Measurements from ENCODE around the gene WASHC4. TPM values are rescaled to one million over a fixed set of nuclear protein-coding genes. Genes with fewer than 3 reads are reported as not detected.

WASHC4 gene
- total and polyA plus RNA-seq, 4 donors, result 11.5 to 86.2 (median 37.2) TPM

- H3K4me3 ChIP-seq (ENCODE audit: low read length in 2 of 2), result no peak overlapping the region
- H3K27ac ChIP-seq (ENCODE audit: low read depth in 1 of 2, low read length in 2 of 2), result no peak overlapping the region
- no peaks in the 10 kb centered on the region for H3K27me3 ChIP-seq (ENCODE audit: control insufficient read depth in 1 of 2, insufficient read depth in 2 of 2, low read length in 1 of 2)
- H3K9me3 ChIP-seq (ENCODE audit: control insufficient read depth, low read length), result peaks cover 1% of the 10 kb centered on the region
- no peak for ATAC-seq (ENCODE audit: low FRiP score)
- intact Hi-C loops (cut with DNase I), result no loop called here
- H3K36me3 ChIP-seq (ENCODE audit: control insufficient read depth in 1 of 2, insufficient read depth in 2 of 2, low read length in 1 of 2), result no peaks in the 10 kb centered on the region
- DNase-seq, result no peak
- no peaks in the 10 kb centered on the region for H3K4me1 ChIP-seq (ENCODE audit: control insufficient read depth in 1 of 2, insufficient read depth in 2 of 2, low read length in 2 of 2)
Measured at GRCh38 chr12:105102673-105103072, 4.9 kb upstream of the WASHC4 start.

GRCh38 chr12:105104762-105105161 lies 2.8 kb upstream of the WASHC4 start:
- ATAC-seq (ENCODE audit: low FRiP score), result no peak
- intact Hi-C loops (cut with DNase I), result no loop called here
- 88 to 94% methylated on average over 1 of the region's 1 CpG for WGBS, 2 donors

GRCh38 chr12:105106621-105107020 lies 910 bp upstream of the WASHC4 start:
- Histone ChIP-seq H3K4me3 (ENCODE audit: low read length in 2 of 2) (peak overlapping the region in 1 of 2 donors; percentile 46), H3K9me3 (ENCODE audit: control insufficient read depth, low read length) (no peaks in the 10 kb centered on the region), H3K27me3 (ENCODE audit: control insufficient read depth in 1 of 2, insufficient read depth in 2 of 2, low read length in 1 of 2) (no peaks in the 10 kb centered on the region), H3K4me1 (ENCODE audit: control insufficient read depth in 1 of 2, insufficient read depth in 2 of 2, low read length in 2 of 2) (no peaks in the 10 kb centered on the region), H3K27ac (ENCODE audit: low read depth in 1 of 2, low read length in 2 of 2) (no peak overlapping the region), H3K36me3 (ENCODE audit: control insufficient read depth in 1 of 2, insufficient read depth in 2 of 2, low read length in 1 of 2) (no peaks in the 10 kb centered on the region)
- DNase-seq (no peak), ATAC-seq (ENCODE audit: low FRiP score) (no peak)
- WGBS, 2 donors, result 49 to 55% methylated on average over 7 of the region's 7 CpGs
- intact Hi-C loops (cut with DNase I), result no loop called here

More at GRCh38 chr12:105104762-105105161, 2.8 kb upstream of the WASHC4 start:
- DNase-seq, result no peak
- Histone ChIP-seq H3K27ac (ENCODE audit: low read depth in 1 of 2, low read length in 2 of 2) (no peak overlapping the region), H3K27me3 (ENCODE audit: control insufficient read depth in 1 of 2, insufficient read depth in 2 of 2, low read length in 1 of 2) (no peaks in the 10 kb centered on the region), H3K4me3 (ENCODE audit: low read length in 2 of 2) (no peak overlapping the region), H3K9me3 (ENCODE audit: control insufficient read depth, low read length) (no peaks in the 10 kb centered on the region), H3K36me3 (ENCODE audit: control insufficient read depth in 1 of 2, insufficient read depth in 2 of 2, low read length in 1 of 2) (no peaks in the 10 kb centered on the region), H3K4me1 (ENCODE audit: control insufficient read depth in 1 of 2, insufficient read depth in 2 of 2, low read length in 2 of 2) (no peaks in the 10 kb centered on the region)

- intact Hi-C loops (cut with DNase I), result no loop called here
- peak overlapping the region; percentile 46 to 62 for H3K4me3 ChIP-seq (ENCODE audit: low read length in 2 of 2)
- no peaks in the 10 kb centered on the region for H3K9me3 ChIP-seq (ENCODE audit: control insufficient read depth, low read length)
- 0 to 1% methylated on average over 15 of the region's 15 CpGs for WGBS, 2 donors
- no peaks in the 10 kb centered on the region for H3K27me3 ChIP-seq (ENCODE audit: control insufficient read depth in 1 of 2, insufficient read depth in 2 of 2, low read length in 1 of 2)
- ATAC-seq (ENCODE audit: low FRiP score) (peak; percentile 64), DNase-seq (no peak)
- no peaks in the 10 kb centered on the region for H3K4me1 ChIP-seq (ENCODE audit: control insufficient read depth in 1 of 2, insufficient read depth in 2 of 2, low read length in 2 of 2)
- peak overlapping the region in 1 of 2 donors; percentile 2 for H3K27ac ChIP-seq (ENCODE audit: low read depth in 1 of 2, low read length in 2 of 2)
- H3K36me3 ChIP-seq (ENCODE audit: control insufficient read depth in 1 of 2, insufficient read depth in 2 of 2, low read length in 1 of 2), result no peaks in the 10 kb centered on the region
Measured at GRCh38 chr12:105107171-105107493, 399 bp upstream of the WASHC4 start.

- no peaks in the 10 kb centered on the region for H3K9me3 ChIP-seq (ENCODE audit: control insufficient read depth, low read length)
- peak overlapping the region in 1 of 2 donors; percentile 18 for H3K4me3 ChIP-seq (ENCODE audit: low read length in 2 of 2)
- no peak for ATAC-seq (ENCODE audit: low FRiP score)
- H3K27me3 ChIP-seq (ENCODE audit: control insufficient read depth in 1 of 2, insufficient read depth in 2 of 2, low read length in 1 of 2), result no peaks in the 10 kb centered on the region
- no peak overlapping the region for H3K27ac ChIP-seq (ENCODE audit: low read depth in 1 of 2, low read length in 2 of 2)
- no peaks in the 10 kb centered on the region for H3K36me3 ChIP-seq (ENCODE audit: control insufficient read depth in 1 of 2, insufficient read depth in 2 of 2, low read length in 1 of 2)
- 65 to 66% methylated on average over 13 of the region's 13 CpGs for WGBS, 2 donors
- intact Hi-C loops (cut with DNase I), result no loop called here
- no peaks in the 10 kb centered on the region for H3K4me1 ChIP-seq (ENCODE audit: control insufficient read depth in 1 of 2, insufficient read depth in 2 of 2, low read length in 2 of 2)
- no peak for DNase-seq
Measured at GRCh38 chr12:105109465-105110212, 2.1 kb downstream of the WASHC4 start.

GRCh38 chr12:105110851-105111250 lies 3.3 kb downstream of the WASHC4 start:
- Histone ChIP-seq H3K4me3 (ENCODE audit: low read length in 2 of 2) (no peak overlapping the region), H3K9me3 (ENCODE audit: control insufficient read depth, low read length) (no peaks in the 10 kb centered on the region), H3K4me1 (ENCODE audit: control insufficient read depth in 1 of 2, insufficient read depth in 2 of 2, low read length in 2 of 2) (no peaks in the 10 kb centered on the region), H3K27ac (ENCODE audit: low read depth in 1 of 2, low read length in 2 of 2) (no peak overlapping the region), H3K27me3 (ENCODE audit: control insufficient read depth in 1 of 2, insufficient read depth in 2 of 2, low read length in 1 of 2) (no peaks in the 10 kb centered on the region), H3K36me3 (ENCODE audit: control insufficient read depth in 1 of 2, insufficient read depth in 2 of 2, low read length in 1 of 2) (no peaks in the 10 kb centered on the region)
- ATAC-seq (ENCODE audit: low FRiP score) (no peak), DNase-seq (no peak)
- 63 to 72% methylated on average over 4 of the region's 4 CpGs for WGBS, 2 donors
- intact Hi-C loops (cut with DNase I), result no loop called here

GRCh38 chr12:105113094-105113493 lies 5.6 kb downstream of the WASHC4 start:
- no peak overlapping the region for H3K4me3 ChIP-seq (ENCODE audit: low read length in 2 of 2)
- H3K36me3 ChIP-seq (ENCODE audit: control insufficient read depth in 1 of 2, insufficient read depth in 2 of 2, low read length in 1 of 2), result peaks cover 0 to 2% of the 10 kb centered on the region in 2 donors
- H3K27me3 ChIP-seq (ENCODE audit: control insufficient read depth in 1 of 2, insufficient read depth in 2 of 2, low read length in 1 of 2), result no peaks in the 10 kb centered on the region
- no peaks in the 10 kb centered on the region for H3K4me1 ChIP-seq (ENCODE audit: control insufficient read depth in 1 of 2, insufficient read depth in 2 of 2, low read length in 2 of 2)
- H3K9me3 ChIP-seq (ENCODE audit: control insufficient read depth, low read length), result no peaks in the 10 kb centered on the region
- 95 to 96% methylated on average over 3 of the region's 3 CpGs for WGBS, 2 donors
- no peak for DNase-seq
- ATAC-seq (ENCODE audit: low FRiP score), result no peak
- intact Hi-C loops (cut with DNase I), result no loop called here
- no peak overlapping the region for H3K27ac ChIP-seq (ENCODE audit: low read depth in 1 of 2, low read length in 2 of 2)

GRCh38 chr12:105116969-105117368 lies 9.4 kb downstream of the WASHC4 start:
- Histone ChIP-seq H3K9me3 (ENCODE audit: control insufficient read depth, low read length) (no peaks in the 10 kb centered on the region), H3K4me3 (ENCODE audit: low read length in 2 of 2) (no peak overlapping the region), H3K27me3 (ENCODE audit: control insufficient read depth in 1 of 2, insufficient read depth in 2 of 2, low read length in 1 of 2) (no peaks in the 10 kb centered on the region), H3K4me1 (ENCODE audit: control insufficient read depth in 1 of 2, insufficient read depth in 2 of 2, low read length in 2 of 2) (no peaks in the 10 kb centered on the region), H3K36me3 (ENCODE audit: control insufficient read depth in 1 of 2, insufficient read depth in 2 of 2, low read length in 1 of 2) (peaks cover 0 to 4% of the 10 kb centered on the region in 2 donors), H3K27ac (ENCODE audit: low read depth in 1 of 2, low read length in 2 of 2) (no peak overlapping the region)
- ATAC-seq (ENCODE audit: low FRiP score) (no peak), DNase-seq (no peak)
- intact Hi-C loops (cut with DNase I), result no loop called here
- WGBS, 2 donors, result 27 to 46% methylated on average over 1 of the region's 1 CpG

GRCh38 chr12:105120551-105120950 lies 13.0 kb downstream of the WASHC4 start:
- intact Hi-C loops (cut with DNase I), result no loop called here
- H3K36me3 ChIP-seq (ENCODE audit: control insufficient read depth in 1 of 2, insufficient read depth in 2 of 2, low read length in 1 of 2), result peaks cover 4 to 14% of the 10 kb centered on the region in 2 donors
- H3K9me3 ChIP-seq (ENCODE audit: control insufficient read depth, low read length), result no peaks in the 10 kb centered on the region
- no peaks in the 10 kb centered on the region for H3K4me1 ChIP-seq (ENCODE audit: control insufficient read depth in 1 of 2, insufficient read depth in 2 of 2, low read length in 2 of 2)
- no peaks in the 10 kb centered on the region for H3K27me3 ChIP-seq (ENCODE audit: control insufficient read depth in 1 of 2, insufficient read depth in 2 of 2, low read length in 1 of 2)
- no peak for ATAC-seq (ENCODE audit: low FRiP score)
- H3K4me3 ChIP-seq (ENCODE audit: low read length in 2 of 2), result no peak overlapping the region
- no peak for DNase-seq
- H3K27ac ChIP-seq (ENCODE audit: low read depth in 1 of 2, low read length in 2 of 2), result no peak overlapping the region
- WGBS, 2 donors, result 92 to 95% methylated on average over 2 of the region's 2 CpGs
